Raji (cell line): Measurements from ENCODE around the gene COL1A1.

Source experiments
- POLR2A ChIP-seq: IDR thresholded peaks from 2 replicates; pipeline ENCODE4 v1.6.1; 2011; ENCODE audit warnings: low read depth, low read length, control low read depth; ENCODE audit not compliant: insufficient read depth

Gene COL1A1

GRCh38 chr17:50151041-50151936, 50.1 kb downstream of the COL1A1 start:
- TF ChIP-seq POLR2A: peak; percentile 72

DNA sequence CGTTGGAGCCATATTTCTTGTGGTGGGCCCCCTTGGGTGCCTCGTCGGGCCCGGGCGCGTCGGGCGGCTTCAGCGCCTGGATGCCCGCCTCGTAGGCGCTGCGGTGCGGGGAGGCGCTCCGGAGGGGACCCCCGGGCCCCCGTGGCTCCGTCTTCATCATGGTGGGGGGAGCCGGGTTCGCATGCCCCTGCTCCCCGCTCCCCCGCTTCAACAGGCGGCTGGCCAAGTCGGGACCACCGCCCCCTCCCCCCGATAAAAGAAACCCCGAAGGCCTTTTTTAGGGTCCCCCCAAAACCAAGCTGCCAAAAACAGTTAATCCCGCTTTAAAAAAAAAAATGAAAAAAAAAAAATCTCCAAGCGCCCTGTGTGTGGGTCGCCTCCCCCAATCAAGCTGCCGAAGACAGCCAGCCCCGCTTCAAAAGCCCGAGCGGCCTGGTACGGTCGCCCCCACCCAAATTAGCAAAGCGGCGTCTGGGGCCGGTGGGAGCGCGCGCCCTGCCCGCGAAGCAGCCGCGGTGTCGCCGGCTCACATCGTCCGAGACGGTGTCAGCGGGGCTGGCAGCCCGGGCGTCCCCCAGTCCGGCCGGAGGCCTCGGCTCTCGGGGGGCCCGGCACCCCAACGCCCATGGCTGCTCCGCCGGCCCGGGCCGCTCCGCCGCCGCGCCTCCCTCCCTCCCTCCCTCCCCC, 50.9 kb downstream of the COL1A1 start, which contains the start of gene PPP1R9B:
TSS of gene PPP1R9B (minus strand) at position 324 of the 687 bp plus-strand sequence. CDS start at position 160, 164 bp downstream.
- no peak for TF ChIP-seq POLR2A

- TF ChIP-seq POLR2A: peak; percentile 57; the same call in 1 of the 2 replicates
These were observed 51.7 kb downstream of the COL1A1 start for GRCh38 chr17:50149417-50150353.

GRCh38 chr17:50149091-50149416, 52.4 kb downstream of the COL1A1 start:
- TF ChIP-seq POLR2A: peak; percentile 54

- peak; percentile 53 for TF ChIP-seq POLR2A
These were observed 53.0 kb downstream of the COL1A1 start for GRCh38 chr17:50148226-50149090.

- no peak for TF ChIP-seq POLR2A
These were observed 53.6 kb downstream of the COL1A1 start for GRCh38 chr17:50147841-50148225.

DNA sequence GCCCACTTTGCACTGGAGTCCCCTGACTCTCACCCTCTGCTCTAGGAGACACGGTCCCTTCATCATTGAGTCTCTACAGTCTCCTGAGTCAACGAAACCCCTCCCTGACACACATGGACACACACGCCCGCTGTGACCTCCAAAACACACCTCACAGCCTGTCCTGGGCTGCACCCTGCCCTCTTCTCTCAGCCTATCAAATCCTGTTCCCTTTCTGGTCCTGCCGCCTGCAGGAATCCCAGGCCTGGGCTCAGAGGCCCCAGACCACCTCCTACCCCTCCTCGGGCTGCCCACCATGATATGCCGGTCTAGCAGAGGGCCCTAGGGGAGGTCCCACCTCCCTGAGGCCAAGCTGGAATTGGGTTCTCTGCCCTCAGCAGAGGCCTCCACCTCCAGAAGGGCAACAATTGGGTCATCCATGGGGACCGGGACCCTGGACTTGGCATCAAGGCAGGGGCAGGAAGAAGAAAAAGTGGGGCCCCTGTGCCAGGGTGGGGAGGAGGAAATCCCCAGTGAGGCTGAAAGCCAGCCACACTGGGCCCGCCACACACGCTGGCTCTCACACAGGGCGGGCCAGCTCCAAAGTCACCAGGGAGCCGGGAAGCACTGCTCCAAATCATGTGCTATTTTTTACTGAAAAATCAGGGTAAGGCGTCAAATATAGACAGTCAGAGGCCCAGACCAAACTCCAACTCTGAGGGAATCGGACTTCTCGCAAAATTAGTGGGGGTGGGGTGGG, 54.3 kb downstream of the COL1A1 start:
- TF ChIP-seq POLR2A: no peak

- TF ChIP-seq POLR2A: no peak
These were observed 55.1 kb downstream of the COL1A1 start for GRCh38 chr17:50146230-50146926.

GRCh38 chr17:50145532-50146229, 55.8 kb downstream of the COL1A1 start:
- TF ChIP-seq POLR2A: no peak

GRCh38 chr17:50144845-50145531, 56.4 kb downstream of the COL1A1 start:
- TF ChIP-seq POLR2A: no peak

- no peak for TF ChIP-seq POLR2A
These were observed 57.1 kb downstream of the COL1A1 start for GRCh38 chr17:50144355-50144754.
